HG03045 (cell line): ENCODE results near the gene LIPE.
"Not testable (repeated sequence)": the region's sequence is repeated elsewhere in the genome, so short reads cannot be mapped to it uniquely, and the experiment has no call there.

Source experiments
- ATAC-seq: cut with Tn5 transposase; IDR thresholded peaks from one replicate; pipeline ENCODE4 v1.9.1; 2021; ENCODE audit warnings: mild to moderate bottlenecking, moderate library complexity; ENCODE audit not compliant: unreplicated experiment

LIPE gene

GRCh38 chr19:42427313-42427712 lies at the start of gene LIPE:
TSS of gene LIPE (minus strand) at chr19:42427388. CDS start at chr19:42427149, 239 bp downstream.
- no peak for ATAC-seq

GRCh38 chr19:42475366-42475765 lies 48.2 kb upstream of the LIPE start:
- no peak for ATAC-seq

GRCh38 chr19:42474743-42475142 lies 47.6 kb upstream of the LIPE start:
- no peak for ATAC-seq

GRCh38 chr19:42473686-42474085 lies 46.5 kb upstream of the LIPE start:
- no peak for ATAC-seq

DNA sequence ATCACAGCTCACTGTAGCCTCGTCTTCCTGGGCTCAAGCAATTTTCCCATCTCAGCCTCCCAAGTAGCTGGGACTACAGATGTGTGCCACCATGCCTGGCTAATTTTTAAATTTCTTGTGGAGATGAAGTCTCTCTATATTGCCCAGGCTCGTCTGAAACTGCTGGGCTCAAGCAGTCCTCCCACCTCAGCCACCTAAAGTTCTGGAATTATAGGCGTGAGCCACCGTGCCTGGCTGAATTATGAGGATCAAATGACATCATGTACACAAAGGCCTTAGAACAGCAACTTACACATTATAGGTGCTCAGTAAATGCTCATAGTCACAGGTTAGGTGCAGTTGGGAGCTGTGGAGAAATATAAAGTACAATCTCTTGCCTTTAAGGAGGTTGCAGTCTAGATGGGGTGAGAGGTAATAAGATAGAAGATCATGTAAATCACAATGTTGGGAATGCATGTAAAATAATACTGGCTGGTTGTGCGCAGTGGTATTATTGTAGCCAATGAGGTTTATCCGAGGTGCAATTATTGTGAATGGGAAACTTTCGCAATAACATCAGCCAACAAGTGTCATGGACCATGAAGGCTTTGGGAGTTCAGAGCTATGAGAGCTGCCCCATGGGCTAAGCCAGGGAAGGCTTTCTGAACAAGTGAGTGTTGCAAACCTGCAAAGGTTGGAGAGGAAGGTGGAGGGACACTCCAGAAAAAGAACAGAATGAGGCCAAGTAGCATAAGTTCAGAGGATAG lies 45.4 kb upstream of the LIPE start:
- no peak for ATAC-seq

- no peak for ATAC-seq
These were observed 44.5 kb upstream of the LIPE start for GRCh38 chr19:42471554-42472249.

GRCh38 chr19:42469311-42470235 lies 42.4 kb upstream of the LIPE start:
- no peak for ATAC-seq

DNA sequence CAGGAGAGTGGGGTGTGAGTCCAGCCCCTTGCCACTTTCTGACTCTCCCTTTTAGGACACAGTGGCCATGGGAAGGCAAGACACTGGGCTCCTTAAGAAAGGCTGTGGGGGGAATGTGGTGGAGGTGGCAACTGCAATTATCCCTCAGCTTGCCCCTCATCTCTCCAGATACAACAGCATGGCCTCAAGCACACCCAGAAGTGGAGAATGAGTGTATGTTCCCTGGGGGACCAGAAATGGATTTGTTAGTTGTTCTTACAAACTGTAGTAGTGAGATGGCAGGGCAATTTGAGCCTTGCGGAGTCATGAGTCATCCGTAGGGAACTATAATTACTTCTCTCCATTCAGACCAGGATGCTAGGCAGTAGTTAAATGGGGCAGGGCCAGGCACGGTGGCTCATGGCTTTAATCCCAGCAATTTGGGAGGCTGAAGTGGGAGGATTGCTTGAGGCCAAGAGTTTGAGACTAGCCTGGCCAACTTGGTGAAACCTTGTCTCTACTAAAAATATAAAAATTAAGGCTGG lies 41.1 kb upstream of the LIPE start:
- no peak for ATAC-seq

DNA sequence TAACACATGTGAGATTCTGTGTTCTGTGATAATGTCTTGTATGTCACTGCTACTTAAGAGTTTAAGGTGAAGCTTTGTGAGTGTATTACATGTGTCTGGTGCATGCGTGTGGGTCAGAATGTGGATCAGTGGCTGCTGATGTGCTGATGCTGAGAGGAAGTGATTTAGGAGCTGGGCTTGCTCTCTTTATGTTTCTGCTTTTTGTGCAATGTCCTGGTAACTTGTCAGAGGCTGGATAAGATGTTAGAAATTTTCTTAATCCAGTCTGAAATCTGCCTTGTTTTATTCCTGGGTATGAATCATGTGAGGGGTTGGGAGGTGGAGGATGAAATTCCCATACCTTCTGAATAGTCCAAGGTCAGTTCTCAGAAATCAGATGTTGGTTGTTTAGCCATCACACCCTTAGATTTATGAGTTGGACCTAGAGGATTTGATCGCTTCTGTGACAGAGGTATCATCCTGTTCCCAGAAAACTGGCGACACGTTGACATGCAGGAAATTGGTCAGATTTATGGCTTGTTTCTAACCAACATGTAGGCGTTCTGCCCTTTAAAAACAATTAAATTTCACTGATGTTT lies 40.1 kb upstream of the LIPE start:
- ATAC-seq, result no peak

- no peak for ATAC-seq
These were observed 39.5 kb upstream of the LIPE start for GRCh38 chr19:42466521-42467182.

GRCh38 chr19:42465827-42466280 lies 38.7 kb upstream of the LIPE start:
- ATAC-seq, result no peak

- no peak for ATAC-seq
These were observed 34.6 kb upstream of the LIPE start for GRCh38 chr19:42461700-42462324.

DNA sequence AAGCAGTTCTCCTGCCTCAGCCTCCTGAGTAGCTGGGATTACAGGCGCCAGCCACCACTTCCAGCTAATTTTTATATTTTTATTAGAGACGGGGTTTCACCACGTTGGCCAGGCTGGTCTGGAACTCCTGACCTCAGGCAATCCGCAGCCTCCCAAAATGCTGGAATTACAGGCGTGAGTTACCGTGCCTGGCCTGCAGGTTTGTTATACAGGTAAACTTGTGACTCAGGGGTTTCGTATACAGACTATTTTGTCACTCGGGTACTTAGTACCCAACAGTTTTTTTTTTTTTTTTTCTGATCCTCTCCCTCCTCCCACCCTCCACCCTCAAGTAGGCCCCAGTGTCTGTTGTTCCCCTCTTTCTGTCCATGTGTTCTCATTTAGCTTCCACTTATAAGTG lies 34.0 kb upstream of the LIPE start:
- ATAC-seq, result not testable (repeated sequence)

GRCh38 chr19:42459926-42460325 lies 32.7 kb upstream of the LIPE start:
- ATAC-seq, result no peak

GRCh38 chr19:42455621-42456081 lies 28.5 kb upstream of the LIPE start:
- ATAC-seq, result no peak

DNA sequence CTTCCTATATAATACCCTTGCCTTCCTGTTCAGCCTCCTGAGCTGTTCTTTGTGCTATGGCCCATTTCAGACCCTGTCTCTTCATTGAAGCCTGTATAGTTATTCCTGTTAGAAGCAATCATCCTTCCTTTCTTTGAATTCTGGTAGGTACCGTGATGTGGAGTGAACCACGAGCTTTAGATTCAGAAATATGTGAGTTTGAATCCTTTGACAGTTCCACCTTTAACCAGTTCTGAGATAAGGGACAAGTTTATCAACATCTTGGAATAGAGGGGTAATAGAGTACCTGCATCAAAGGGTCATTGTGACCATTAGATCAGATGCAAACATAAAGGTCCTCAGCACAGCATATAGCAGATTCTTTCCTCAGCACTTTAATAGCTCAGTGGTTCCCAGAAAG lies 27.9 kb upstream of the LIPE start:
- no peak for ATAC-seq

- ATAC-seq, result no peak
These were observed 25.4 kb upstream of the LIPE start for GRCh38 chr19:42452590-42452989.

- no peak for ATAC-seq
These were observed 23.2 kb upstream of the LIPE start for GRCh38 chr19:42450314-42450934.

- not testable (repeated sequence) for ATAC-seq
These were observed 21.1 kb upstream of the LIPE start for GRCh38 chr19:42448306-42448705.
